SU-DHL-6 (cell line): ENCODE measurements around the gene VPS9D1.

Experiments
- H2AFZ ChIP-seq: fragments of 200-600 bp; sonication (generic); 2 replicates; pipeline ENCODE4 v1.6.1; 2014; ENCODE audit warnings: low read depth, mild to moderate bottlenecking, moderate library complexity, mixed read lengths, antibody characterized with exemption, low read length; ENCODE audit not compliant: severe bottlenecking
- H3F3A ChIP-seq: fragments of 200-600 bp; shearing (Covaris generic); 2 replicates; pipeline ENCODE4 v1.6.0; 2016; ENCODE audit warnings: antibody characterized with exemption, mild to moderate bottlenecking; ENCODE audit not compliant: insufficient read depth
- H3K27ac ChIP-seq: fragments of 200-600 bp; sonication (generic); 2 replicates; pipeline ENCODE4 v1.5.1; 2016; ENCODE audit warnings: low read depth, mild to moderate bottlenecking, low read length, moderate library complexity, mixed read lengths
- H3K27me3 ChIP-seq: fragments of 200-600 bp; sonication (generic), shearing (Covaris generic); 2 replicates; pipeline ENCODE4 v1.6.0; 2014; ENCODE audit warnings: mild to moderate bottlenecking, low read length
- H3K36me3 ChIP-seq: fragments of 200-600 bp; sonication (generic); 2 replicates; pipeline ENCODE4 v1.6.1; 2014; ENCODE audit warnings: mild to moderate bottlenecking, low read length, mixed read lengths
- H3K4me2 ChIP-seq: fragments of 300-600, 200-600 bp; shearing (Covaris generic), sonication (generic); 2 replicates; pipeline ENCODE4 v1.6.0; 2014; ENCODE audit warnings: low read length, low read depth, mild to moderate bottlenecking; ENCODE audit not compliant: poor library complexity, severe bottlenecking
- H3K4me3 ChIP-seq: fragments of 200-600 bp; sonication (generic); 2 replicates; pipeline ENCODE4 v1.5.1; 2014; ENCODE audit warnings: antibody characterized with exemption, low read length, mild to moderate bottlenecking, mixed read lengths; ENCODE audit not compliant: insufficient read depth, poor library complexity, severe bottlenecking
- H3K79me2 ChIP-seq: fragments of 200-600 bp; sonication (generic); 2 replicates; pipeline ENCODE4 v1.6.1; 2014; ENCODE audit warnings: mild to moderate bottlenecking, low read length, moderate library complexity; ENCODE audit not compliant: insufficient read depth
- H3K9ac ChIP-seq: fragments of 200-600 bp; sonication (generic); 2 replicates; pipeline ENCODE4 v1.7.0; 2014; ENCODE audit warnings: mild to moderate bottlenecking, low read length
- H3K9me2 ChIP-seq: fragments of 200-600 bp; sonication (generic); replicated peaks from 2 replicates; pipeline ENCODE4 v1.6.1; 2014; ENCODE audit warnings: low read length; ENCODE audit not compliant: insufficient read depth
- H3K9me3 ChIP-seq: fragments of 200-600 bp; sonication (generic); 2 replicates; pipeline ENCODE4 v1.6.1; 2014; ENCODE audit warnings: low read length, mixed read lengths; ENCODE audit not compliant: insufficient read depth
- H4K20me1 ChIP-seq: fragments of 200-600 bp; sonication (generic); 2 replicates; pipeline ENCODE4 v1.6.1; 2014; ENCODE audit warnings: low read depth, mild to moderate bottlenecking, antibody characterized with exemption, low read length, moderate library complexity, mixed read lengths
- CTCF ChIP-seq: fragments of 200-600 bp; sonication (generic); IDR thresholded peaks from one replicate; pipeline ENCODE4 v1.5.1; 2017; ENCODE audit warnings: antibody characterized with exemption, mild to moderate bottlenecking, low read length, moderate library complexity; ENCODE audit not compliant: insufficient read depth, poor library complexity, severe bottlenecking
- EZH2phosphoT487 ChIP-seq: fragments of 200-600 bp; sonication (generic), shearing (Covaris generic); conservative IDR thresholded peaks from 2 replicates; pipeline ENCODE4 v1.6.1; 2018; ENCODE audit warnings: mild to moderate bottlenecking, antibody characterized with exemption, low read length, moderate library complexity, mixed read lengths

Gene VPS9D1

GRCh38 chr16:89720813-89721545 is at the start of gene VPS9D1, which contains the start of gene ZNF276:
VPS9D1 (minus strand) TSS chr16:89720898; CDS start chr16:89720861, 37 bp downstream.
ZNF276 (plus strand) TSS chr16:89721537; CDS start chr16:89721641, 104 bp downstream.
- TF ChIP-seq EZH2phosphoT487: no peak
- TF ChIP-seq CTCF: no peak
- Histone ChIP-seq H3K36me3 (no peaks in the 10 kb centered on the region), H2AFZ (peak within 1 kb of the TSS; percentile 95), H3K4me3 (peak within 1 kb of the TSS; percentile 90), H3K9me3 (no peaks in the 10 kb centered on the region), H3K9ac (peak within 1 kb of the TSS; percentile 75), H4K20me1 (peaks cover 7% of the 10 kb centered on the region; the same call in 1 of the 2 replicates), H3K9me2 (no peaks in the 10 kb centered on the region), H3K27me3 (no peaks in the 10 kb centered on the region), H3F3A (peaks cover 5% of the 10 kb centered on the region), H3K4me2 (peak within 1 kb of the TSS; percentile 68), H3K27ac (peak within 1 kb of the TSS; percentile 54), H3K79me2 (no peaks in the 10 kb centered on the region)

GRCh38 chr16:89770367-89770766 is 49.7 kb upstream of the VPS9D1 start:
- no peaks in the 10 kb centered on the region for H3K9me2 ChIP-seq

GRCh38 chr16:89765292-89765830 is 44.7 kb upstream of the VPS9D1 start:
- Histone ChIP-seq H3K4me2 (peak overlapping the region; percentile 3), H3K9me3 (no peaks in the 10 kb centered on the region), H3K79me2 (peaks cover 3% of the 10 kb centered on the region; the same call in 1 of the 2 replicates), H3K36me3 (peaks cover 28% of the 10 kb centered on the region), H4K20me1 (no peaks in the 10 kb centered on the region; the same call in 1 of the 2 replicates), H3F3A (no peaks in the 10 kb centered on the region), H2AFZ (no peak overlapping the region), H3K9me2 (no peaks in the 10 kb centered on the region), H3K4me3 (no peak overlapping the region), H3K9ac (peak overlapping the region; percentile 24; the same call in 1 of the 2 replicates), H3K27ac (peak overlapping the region; percentile 65), H3K27me3 (no peaks in the 10 kb centered on the region)
- TF ChIP-seq CTCF (no peak), EZH2phosphoT487 (no peak)

More at GRCh38 chr16:89770367-89770766, 49.7 kb upstream of the VPS9D1 start:
- Histone ChIP-seq H3K36me3 (peaks cover 26% of the 10 kb centered on the region; the same call in 1 of the 2 replicates), H3K9me3 (no peaks in the 10 kb centered on the region), H3K9ac (no peak overlapping the region), H3K79me2 (no peaks in the 10 kb centered on the region), H3K4me2 (no peak overlapping the region), H2AFZ (no peak overlapping the region), H3F3A (no peaks in the 10 kb centered on the region), H3K4me3 (no peak overlapping the region), H3K27me3 (no peaks in the 10 kb centered on the region), H3K27ac (no peak overlapping the region), H4K20me1 (no peaks in the 10 kb centered on the region)
- no peak for TF ChIP-seq EZH2phosphoT487
- no peak for TF ChIP-seq CTCF
